Measurements from ENCODE around the gene ADAM11.

Gene ADAM11

DNA sequence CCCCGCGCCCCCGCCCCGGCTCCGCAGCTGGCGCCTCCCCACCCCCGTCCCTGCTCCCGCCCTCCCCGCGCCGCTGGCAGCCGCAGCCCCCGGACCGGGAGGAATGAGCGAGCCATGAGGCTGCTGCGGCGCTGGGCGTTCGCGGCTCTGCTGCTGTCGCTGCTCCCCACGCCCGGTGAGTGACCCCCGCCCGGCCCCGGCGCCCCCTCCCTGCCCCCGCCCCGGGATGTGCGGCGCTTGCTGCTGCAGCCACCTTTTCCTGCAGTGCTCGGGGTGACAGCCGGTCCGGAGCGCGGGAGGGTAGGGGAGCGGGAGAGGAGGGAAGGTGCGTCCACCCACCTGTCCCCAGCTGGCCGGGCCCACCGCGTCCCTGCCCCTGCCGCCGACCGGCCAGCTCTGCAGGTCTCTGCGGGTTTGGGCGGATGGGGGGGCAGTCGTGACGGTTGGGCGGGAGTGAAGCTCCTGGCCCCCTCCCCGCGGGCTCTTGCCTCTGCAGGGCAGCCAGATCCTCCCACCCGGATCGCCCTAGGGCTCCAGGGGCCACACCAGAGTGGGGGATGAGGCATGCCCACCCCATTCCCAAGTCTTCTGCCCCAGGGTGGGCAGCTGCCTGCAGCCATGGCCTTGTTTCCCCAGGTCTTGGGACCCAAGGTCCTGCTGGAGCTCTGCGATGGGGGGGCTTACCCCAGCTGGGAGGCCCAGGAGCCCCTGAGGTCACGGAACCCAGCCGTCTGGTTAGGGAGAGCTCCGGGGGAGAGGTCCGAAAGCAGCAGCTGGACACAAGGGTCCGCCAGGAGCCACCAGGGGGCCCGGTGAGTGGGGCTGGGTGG is 513 bp downstream of the ADAM11 start:
- no peak for DNase-seq

DNA sequence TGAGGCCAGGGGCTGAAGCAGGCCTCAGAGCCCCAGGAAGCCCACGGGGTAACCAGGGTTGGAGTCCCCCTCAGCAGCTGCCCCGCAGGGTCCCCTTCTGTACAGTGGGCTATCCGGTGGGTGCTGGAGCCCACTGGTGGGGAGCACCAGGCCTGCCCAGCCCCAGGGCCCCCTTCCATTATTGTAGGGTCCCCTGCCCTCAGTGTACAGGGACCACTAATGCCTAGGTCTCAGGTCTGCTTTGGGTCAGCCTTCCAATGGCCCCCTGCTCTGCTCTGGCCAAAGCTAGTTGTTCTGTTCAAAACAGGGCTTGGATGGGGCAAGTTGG is 1.1 kb downstream of the ADAM11 start:
- no peak for DNase-seq

DNA sequence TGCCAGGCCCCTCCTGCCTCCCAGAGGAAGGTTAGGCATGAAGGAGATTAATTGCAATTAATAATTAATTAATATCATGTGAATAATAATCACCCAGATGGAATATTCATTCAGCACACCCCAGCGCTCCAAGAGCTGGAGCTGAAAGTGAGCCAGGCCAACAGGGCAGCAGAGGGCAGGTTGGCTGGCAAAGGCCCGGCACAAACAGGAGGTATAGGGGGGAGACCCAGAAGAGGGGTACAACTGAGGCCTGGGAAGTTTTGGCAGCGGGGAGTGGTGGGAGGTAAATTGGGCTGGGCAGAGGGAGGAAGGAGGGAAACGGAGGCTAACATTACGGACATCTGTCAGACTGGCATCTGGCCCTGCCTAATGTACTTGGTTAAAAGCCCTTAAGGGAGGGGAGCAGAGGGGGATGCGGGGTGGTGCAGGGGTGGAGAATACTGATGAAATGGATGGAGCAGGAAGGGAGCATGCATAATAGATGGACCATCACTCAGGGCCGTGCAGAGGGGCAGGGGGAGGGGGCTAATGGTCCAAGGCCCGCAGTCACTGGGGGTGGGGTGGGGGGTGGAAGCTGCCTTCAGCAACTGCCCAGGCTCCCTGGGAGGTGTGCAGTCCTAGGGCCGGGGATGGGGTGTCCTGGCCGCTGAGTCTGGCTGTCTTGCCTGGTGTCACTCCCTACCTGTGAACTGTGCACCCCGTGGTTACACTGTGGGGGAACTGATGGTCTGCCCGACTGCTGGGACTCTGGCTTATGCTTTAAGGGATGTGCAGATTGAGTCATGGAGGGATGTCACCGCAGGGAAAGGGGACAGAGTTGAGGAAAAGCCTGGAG is 1.9 kb downstream of the ADAM11 start:
- DNase-seq: no peak

DNA sequence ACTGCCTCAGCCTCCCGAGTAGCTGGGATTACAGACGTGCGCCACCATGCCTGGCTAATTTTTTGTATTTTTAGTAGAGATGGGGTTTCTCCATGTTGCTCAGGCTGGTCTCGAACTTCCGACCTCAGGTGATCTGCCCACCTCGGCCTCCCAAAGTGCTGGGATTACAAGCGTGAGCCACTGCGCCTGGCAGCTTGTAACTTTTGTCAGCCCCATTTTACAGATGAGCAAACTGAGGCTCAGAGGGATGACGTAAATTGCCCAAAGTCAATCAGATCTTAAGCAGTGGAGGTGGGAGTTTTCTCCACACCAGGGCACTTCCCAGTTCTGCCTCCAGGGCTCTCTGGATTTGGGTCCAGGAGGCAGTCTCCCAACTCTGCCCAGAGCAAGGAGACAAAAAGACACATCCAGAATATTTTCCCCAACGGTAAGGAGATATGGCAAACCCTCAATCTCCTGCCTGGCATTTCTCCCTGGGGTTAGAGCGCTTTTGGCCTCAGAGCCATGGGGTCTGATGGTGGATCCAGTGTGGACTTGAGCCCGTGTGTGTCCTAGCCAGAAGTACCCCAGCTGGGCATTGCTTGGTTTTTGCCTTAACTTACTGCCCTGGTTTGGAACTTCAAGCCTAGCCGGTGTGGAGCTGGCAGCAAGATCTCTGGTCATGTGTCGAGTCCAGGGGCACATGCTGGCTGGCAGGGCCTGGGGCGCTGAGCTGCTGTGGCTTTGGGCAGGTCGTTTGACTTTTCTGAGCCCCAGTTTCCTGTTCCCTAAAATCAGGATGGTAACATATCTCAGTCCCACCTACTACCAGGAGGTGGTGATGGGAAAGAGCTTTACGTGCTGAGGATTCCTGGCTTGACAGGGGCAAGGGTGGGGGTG is 3.4 kb downstream of the ADAM11 start:
- no peak for DNase-seq

DNA sequence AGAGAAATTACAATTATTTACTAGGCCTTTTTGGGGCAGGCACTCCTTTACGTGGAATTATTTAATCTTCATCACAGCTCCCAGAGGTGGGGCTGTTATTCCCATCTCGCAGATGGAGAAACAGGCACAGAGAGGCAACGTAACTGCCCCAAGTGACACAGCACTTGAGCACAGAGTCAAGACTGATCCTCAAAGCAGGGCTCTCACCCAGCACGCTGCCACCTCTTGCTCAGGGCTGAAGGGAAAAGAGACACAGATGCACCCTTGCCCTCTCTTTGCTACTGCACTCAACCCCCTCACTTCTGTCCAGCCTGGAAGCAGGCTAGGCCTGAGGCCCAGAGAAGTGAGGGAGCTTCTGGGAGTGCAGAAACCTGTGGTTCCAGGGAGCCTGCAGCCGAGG is 4.4 kb downstream of the ADAM11 start:
- no peak for DNase-seq

DNA sequence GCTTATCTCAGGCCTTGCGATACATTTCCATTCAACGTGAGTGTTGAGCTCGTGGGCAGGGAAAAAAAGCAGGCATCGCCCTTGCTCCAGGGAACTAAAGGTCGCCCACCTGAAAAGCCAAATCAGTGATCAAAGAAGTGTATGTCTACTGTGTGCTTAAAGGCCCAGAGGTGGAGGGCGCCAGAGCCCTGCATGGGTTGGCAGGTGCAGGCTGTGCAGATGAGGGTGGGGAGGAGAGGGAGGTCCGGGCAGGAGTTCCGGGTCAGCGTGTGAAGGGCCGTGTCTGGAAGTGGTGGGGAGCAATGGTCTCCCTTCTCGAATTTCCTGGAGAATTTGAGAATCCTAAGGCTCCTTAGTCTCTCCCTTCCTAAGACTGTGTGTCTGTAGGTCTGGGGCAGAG is 7.2 kb downstream of the ADAM11 start:
- DNase-seq: no peak

DNA sequence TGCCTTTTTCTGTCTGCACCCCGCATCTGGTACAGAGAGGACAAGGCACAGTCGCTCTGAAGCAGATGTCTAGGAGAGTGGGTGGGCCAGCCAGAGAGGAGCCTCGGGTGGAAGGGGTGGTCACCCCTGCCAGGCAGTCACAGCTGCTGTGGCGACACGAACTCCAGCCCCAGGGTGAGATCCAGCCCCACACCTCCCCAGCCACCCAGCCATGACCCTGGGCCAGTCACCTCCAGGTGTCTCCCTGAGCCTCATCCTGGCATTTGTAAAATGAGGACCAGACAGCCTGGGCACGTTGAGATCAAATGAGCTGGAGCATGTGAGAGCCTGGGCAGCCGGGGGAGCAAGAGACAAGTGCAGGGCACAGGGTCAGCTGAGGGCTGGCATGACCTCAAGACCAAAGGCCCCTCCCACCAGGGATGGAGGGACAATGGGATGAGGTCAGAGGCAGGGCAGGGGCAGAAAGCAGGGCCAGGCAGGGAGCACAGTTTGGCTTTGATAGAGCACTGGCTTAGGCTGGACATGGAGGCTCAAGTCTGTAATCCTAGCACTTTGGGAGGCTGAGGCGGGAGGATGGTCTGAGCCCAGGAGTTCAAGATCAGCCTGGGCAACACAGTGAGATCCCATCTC is 7.7 kb downstream of the ADAM11 start:
- no peak for DNase-seq

DNA sequence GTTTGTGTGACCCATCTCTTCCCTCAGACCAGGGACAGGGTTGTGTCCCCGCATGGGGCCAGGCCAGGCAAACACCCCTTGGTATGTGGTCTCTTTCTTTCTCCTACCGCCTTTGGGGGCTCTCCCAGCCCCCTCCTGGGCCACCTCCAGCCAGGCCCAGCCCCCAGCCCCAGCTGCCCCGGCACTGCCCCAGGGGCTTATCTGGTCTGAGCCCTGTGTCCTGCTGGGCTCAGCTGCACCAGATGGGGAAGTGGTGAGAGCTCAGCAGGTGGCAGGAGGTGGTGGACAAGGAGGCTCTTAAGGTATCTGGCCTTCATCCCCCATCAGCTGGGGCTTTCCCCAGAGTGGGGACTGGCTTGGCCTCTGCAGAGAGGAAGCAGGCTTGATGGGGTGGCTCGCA is 8.7 kb downstream of the ADAM11 start:
- DNase-seq: no peak

DNA sequence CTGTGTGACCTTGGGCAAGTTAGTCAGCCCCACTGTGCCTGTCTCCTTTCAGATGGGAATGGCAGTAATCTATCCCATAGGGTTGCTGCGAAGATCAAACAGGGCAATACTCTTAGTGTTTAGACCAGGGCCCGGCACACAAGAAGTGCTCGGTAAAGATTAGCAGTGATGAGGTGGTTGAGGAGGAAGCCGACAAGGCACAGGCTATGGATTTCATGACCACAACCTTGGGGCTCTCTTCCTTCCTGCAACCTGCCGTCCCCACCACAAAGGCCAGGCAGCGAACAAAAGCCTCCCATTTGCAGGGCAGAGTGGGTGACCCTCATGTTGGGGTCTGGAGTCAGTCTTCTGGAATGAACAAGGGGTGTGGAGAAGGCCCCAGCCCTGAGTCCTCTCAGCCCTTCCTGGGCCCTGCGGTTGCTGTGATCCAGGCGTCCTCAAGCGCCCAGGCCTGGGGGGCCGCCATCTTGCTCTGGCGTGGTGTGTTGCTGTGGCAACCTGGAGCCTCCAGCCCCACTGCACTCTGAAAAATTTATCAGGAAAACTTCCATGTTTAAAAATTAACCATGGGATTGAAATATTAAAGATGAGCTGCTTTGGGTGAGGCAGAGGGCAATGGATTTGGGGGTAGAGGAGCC is 9.8 kb downstream of the ADAM11 start:
- no peak for DNase-seq

DNA sequence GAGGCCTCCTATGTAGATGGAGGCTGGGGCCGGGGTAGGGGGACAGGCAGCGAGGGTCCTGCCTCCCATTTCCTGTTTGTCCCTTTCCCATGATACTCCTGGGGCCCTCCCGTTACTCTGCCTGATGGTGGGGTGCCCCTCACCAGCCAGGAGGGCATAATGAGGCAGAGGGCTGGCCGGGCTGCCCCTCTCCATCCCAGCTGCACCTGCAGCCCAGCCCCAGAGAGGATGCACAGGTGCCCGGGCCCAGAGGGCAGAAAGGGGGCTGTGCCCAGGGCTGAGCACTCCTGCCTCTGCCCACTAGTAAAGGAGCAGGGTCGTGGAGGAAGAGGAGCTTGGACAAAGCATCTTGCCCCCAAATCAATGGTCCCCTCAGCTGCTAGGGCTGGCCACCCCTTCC is 10.4 kb downstream of the ADAM11 start:
- DNase-seq: no peak

DNA sequence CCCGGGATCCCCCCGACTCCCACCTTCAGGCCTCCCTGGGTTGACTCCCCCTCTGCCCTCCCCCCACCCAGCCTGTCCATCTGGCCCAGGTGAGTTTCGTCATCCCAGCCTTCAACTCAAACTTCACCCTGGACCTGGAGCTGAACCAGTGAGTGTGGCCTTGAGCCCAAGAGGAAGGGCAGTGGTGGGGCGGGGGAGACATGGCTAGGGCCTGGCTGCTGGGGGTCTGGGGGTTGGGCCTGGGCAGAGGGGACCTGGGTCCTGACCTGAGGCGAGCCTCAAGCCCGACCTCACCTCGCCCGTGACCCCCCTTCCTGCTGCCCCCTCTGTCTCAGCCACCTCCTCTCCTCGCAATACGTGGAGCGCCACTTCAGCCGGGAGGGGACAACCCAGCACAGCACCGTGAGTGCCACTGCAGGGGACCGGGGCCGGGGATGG is 10.9 kb downstream of the ADAM11 start:
- no peak for DNase-seq

DNA sequence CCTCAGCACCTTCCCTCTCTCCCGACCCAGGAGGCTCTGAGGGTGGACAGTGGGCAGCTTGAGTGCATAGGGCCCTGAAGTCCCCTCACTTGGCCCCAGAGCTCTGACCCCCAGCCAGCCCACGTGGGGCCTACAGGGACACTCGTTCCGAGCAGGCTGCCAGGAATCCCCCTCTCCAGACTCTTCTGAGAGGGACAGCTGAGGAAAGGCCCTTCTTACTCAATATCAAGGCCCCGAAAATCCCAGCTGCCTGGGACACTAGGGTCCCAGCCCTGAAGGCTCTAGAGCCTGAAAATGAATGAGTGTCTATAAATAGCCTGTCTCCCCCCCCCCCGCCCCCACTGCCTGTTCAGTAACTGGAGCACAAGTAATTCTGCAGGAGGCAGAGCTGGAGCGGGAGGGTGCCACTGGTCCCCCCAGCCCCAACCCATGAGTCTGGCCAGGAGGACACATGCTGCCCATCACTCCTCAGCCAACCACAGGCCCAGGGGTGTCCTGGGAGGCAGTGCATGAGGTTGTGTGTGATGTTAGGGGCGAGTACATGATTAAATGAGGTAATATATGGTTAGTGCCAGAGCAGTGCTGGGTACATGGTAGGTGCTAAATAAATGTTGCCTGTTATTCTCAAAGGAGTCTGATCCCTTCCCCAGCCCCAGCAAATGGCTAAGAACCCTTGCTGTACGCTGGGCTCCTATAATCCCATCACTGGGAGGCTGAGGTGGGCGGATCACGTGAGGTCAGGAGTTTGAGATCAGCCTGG is 11.6 kb downstream of the ADAM11 start:
- DNase-seq: no peak

DNA sequence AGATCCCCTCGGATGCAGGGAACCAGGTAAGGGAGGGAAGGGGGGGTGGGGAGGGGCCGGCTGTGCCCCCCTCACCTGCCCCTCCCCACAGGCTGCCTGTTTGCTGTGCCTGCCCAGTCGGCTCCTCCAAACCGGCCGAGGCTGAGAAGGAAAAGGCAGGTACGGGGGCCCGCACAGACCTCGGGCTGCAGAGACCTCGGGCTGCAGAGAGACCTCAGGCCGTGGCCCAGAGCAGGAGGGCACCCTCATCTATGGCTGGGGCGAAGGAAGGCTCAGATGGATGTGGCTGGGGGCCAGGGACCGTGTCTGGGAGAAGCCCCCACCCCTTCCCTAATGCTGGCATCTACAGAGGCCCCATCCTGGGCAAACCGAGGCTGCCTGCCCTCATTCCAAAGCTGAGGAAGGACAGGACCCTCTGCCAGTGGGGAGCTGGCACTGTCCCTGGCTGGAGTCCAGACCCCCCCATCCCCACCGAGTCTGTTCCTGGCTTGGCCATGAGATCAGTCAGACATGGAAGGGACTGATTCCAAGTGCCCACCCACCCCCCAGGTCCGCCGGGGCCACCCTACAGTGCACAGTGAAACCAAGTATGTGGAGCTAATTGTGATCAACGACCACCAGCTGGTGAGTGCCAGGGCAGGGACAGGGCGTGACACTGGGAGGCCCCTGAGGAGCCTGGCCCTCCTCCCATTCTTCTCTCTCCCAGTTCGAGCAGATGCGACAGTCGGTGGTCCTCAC is 13.7 kb downstream of the ADAM11 start:
- no peak for DNase-seq

DNA sequence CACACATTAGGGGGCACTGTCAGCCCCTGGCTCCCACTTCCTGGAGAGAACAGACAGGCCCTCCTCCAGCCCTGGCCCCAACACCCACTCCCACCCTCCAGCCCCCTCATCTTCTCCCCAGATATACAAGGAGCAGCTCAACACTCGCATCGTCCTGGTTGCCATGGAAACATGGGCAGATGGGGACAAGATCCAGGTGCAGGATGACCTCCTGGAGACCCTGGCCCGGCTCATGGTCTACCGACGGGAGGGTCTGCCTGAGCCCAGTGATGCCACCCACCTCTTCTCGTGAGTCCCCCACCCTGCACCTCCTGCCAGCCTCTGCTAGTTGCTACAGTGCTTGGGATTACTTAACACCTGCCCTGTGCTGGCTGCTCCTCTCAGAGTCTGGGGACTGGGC is 14.4 kb downstream of the ADAM11 start:
- no peak for DNase-seq

DNA sequence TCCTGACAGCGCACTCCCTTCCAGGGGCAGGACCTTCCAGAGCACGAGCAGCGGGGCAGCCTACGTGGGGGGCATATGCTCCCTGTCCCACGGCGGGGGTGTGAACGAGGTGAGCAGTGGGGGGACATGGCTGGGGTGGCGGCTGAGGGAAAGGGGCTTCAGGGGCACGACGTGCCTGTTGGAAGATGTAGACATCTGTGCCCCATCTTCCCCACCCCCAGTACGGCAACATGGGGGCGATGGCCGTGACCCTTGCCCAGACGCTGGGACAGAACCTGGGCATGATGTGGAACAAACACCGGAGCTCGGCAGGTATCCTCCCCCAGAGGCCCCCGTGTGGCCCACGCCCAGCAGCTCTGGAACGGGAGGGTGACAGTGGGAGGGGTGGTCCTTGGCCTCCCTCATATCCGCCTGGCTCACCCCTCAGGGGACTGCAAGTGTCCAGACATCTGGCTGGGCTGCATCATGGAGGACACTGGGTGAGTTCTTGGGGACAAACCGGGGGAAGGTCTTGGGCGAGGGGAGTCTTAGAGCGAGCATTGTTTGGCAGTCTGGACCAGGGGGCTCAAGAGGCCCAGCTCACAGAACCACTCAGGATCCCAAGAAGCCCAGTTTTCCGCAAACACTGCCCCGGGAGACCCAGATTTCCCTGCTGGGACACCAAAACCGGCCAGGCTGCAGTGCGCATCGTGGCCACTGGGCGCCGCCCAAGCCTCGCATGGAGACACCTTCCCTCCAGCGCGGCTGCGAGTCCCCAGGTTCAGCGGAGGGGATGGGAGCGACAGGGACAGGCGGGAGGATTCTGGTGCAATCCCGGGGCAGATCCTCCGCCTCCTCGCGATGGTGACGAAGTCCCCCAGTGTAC is 15.7 kb downstream of the ADAM11 start:
- DNase-seq: peak; percentile 77

DNA sequence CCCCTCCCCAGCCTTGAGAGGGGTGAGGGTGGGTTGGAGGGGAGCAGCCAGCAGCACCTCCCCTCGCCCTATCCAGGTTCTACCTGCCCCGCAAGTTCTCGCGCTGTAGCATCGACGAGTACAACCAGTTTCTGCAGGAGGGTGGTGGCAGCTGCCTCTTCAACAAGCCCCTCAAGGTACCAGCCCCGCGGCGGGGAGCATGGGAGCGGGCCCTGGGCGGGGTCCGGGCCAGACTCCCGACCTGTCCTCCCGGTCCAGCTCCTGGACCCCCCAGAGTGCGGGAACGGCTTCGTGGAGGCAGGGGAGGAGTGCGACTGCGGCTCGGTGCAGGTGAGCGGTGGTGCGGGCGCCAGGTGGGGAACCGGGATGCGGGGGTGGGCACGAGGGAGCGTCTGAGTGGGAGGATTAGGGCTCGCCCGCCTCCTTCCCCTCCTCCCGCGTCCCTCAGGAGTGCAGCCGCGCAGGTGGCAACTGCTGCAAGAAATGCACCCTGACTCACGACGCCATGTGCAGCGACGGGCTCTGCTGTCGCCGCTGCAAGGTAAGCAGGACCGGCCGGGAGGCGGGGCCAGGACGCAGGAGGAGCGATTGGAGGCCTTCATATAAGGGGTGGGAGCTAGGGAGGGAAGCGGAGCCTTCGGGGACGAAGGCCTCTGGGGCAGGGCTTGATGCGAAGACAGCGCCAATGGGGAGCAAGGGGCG is 16.5 kb downstream of the ADAM11 start:
- DNase-seq: peak; percentile 98

DNA sequence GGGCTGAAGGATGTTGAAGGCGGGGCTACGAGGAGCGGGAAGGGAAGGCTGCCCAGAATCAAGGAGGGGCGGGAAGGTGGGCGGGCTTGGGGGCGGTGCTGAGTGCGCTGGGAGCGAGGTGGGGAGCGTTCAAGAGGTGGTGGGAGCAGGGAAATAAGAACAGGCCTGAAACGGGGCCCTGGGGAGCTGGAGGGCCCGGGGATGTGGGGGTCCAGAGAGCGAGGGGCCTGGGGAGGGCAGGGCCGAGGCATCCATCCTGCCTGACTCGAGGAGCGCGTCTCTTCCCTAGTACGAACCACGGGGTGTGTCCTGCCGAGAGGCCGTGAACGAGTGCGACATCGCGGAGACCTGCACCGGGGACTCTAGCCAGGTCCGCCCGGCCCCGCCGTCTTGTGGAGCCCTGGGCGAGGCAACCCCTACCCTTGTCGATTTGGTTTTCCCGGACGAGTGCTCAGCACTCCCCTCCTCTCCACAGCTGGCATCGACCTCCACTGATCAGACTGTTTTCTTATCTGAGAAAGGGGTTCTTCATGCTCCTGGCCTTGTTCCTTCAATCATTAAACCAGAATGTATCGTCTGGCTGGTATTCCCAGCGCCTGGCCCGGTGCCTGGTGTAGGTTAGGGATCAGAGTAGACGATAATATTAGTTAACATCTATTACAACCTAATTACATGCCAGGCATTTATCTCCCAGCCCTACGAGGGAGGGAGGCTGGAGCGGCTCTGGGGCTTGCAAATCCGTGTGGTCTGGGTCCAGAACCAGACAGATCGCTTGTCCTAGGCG is 17.2 kb downstream of the ADAM11 start:
- no peak for DNase-seq
